HG02678 (cell line): ENCODE measurements around the gene TAS2R16.

Source experiments
- ATAC-seq: cut with Tn5 transposase; IDR thresholded peaks from one replicate; pipeline ENCODE4 v1.9.1; 2021; ENCODE audit warnings: mild to moderate bottlenecking, moderate library complexity; ENCODE audit not compliant: unreplicated experiment

The TAS2R16 gene, protein sequence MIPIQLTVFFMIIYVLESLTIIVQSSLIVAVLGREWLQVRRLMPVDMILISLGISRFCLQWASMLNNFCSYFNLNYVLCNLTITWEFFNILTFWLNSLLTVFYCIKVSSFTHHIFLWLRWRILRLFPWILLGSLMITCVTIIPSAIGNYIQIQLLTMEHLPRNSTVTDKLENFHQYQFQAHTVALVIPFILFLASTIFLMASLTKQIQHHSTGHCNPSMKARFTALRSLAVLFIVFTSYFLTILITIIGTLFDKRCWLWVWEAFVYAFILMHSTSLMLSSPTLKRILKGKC

DNA sequence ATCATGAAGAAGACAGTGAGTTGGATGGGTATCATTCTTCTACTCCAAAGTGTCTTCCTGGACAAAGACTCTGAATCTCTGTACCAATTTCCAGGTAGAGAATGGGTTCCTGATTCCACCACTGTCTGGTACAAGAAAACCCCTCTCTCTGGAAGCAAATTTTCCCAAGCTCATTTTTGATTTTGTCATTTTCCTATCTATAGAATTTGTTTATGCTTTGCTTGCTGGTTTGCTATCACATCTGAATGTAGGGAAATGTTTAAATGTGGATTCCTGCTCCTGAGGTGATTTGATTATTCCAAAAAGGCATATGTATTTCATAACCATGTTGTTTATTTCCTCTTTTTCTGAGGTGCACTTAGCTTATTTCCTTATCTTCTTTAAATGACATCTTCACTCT lies at the start of gene TAS2R16:
TSS of gene TAS2R16 (minus strand) at position 101 of the 400 bp plus-strand sequence. CDS start at position 35, 66 bp downstream.
- ATAC-seq, result no peak

- ATAC-seq, result no peak
Measured at GRCh38 chr7:123043642-123044041, 48.1 kb upstream of the TAS2R16 start.

DNA sequence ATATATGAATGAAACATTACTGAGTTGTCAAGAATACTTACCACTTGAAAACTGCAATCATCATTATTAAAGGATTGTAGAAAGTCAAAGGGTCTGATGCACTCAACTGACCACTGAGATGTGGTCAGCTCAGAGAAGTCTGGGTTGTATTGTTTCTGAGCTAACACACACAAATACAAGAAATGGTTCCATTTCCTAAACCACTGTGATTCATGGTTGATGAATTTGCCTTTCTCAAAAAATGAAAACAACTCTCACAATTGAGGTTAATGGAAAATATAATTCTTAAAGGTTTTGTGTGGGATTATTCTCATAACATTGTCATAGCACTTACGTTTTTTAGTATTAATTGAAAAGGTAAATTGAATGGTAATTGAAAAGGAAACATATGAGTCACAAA lies 45.6 kb upstream of the TAS2R16 start:
- no peak for ATAC-seq

- ATAC-seq, result no peak
Measured at GRCh38 chr7:123039269-123039668, 43.8 kb upstream of the TAS2R16 start.

- ATAC-seq, result no peak
Measured at GRCh38 chr7:123034106-123034505, 38.6 kb upstream of the TAS2R16 start.

DNA sequence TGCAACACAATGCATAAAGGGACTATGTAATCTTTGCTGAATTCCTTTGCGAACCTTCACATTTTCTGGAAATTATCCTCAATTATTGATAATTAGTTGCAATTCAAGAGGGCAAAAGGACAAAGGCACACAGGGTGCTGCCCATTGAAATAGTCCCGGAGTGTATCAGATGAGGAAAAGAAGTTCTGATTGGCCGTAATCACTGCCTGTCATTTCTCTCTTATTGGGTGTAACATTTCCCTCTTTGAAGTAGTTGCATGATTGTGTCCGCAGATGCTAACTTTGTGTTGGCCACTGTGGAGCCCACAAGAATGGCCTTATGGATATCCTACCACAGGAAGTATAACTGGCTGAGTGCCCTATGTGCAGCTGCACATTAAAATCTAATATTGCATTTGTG lies 35.1 kb upstream of the TAS2R16 start:
- ATAC-seq, result no peak

GRCh38 chr7:123028339-123028738 lies 32.8 kb upstream of the TAS2R16 start:
- ATAC-seq, result no peak

- ATAC-seq, result no peak
Measured at GRCh38 chr7:123026251-123026650, 30.8 kb upstream of the TAS2R16 start.

DNA sequence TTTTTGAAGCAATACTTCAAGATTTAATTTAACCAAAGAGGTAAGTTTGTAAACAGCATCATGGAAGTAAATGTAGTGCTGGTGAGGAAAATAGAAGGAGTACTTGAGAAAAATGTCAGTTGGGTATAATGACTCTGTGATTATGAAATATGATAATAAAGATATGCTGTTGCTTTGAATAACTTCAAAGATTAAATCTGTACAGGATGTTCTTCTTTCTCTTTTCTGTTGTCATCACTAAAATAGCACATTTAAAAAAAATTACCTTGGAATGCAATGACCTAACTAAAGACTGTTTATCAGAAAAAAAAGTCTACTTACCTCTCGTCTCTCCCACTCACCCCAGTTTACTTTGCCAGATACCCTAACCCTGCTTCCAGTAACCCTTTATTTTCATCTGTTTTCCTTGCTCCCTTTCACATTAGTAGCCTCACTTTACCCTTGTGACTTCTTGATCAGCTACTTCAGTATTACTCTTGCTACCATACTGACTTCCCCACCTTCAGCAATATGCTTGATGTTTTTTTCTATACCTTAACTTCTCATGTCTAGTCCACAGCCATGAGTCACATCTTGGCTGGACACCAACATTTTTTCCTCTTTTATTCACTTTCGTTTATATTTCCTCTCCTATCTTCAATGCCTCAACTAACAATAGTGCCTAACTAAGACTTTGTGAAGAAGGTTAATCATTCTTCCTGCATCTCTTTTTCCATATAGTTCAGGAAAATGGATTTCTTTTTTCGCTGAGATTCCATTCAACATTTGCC lies 29.7 kb upstream of the TAS2R16 start:
- ATAC-seq, result no peak

- ATAC-seq, result no peak
Measured at GRCh38 chr7:123023126-123023525, 27.6 kb upstream of the TAS2R16 start.

DNA sequence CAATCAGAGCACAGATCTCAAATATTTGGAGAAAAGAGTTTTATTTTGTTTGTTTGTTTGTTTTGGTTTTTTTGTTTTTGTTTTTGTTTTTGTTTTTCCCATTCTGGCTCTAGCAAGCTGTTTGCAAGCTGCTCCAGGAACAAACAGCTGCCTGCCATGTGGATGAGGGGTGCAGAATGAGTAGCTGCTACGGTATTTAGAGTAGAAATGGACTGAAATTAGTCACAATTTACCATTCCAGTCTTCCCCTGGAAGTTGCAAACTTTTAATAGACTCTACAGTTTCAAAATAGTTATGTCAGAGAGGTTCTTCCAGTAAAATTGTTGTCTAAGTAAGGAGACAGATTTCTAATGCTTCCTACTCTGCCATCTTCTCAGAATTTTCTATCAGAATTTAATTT lies 27.1 kb upstream of the TAS2R16 start:
- ATAC-seq, result no peak

DNA sequence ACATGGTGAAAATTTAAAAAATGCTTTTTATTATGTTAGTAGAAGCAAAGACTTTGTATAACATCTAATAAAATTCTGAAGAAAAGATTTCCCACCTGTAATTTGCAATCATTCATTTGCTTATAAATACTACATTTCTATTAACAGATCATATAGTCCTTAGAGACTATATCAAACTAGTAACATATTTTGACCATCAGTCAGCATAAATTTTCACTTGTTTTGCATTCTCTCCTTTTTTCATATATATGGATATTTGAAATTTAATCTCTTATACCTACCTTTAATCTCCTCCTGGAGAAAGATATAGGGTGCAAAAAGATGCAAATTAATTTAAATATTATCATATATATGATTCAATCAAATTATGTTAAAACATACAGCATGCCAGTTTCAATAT lies 16.9 kb upstream of the TAS2R16 start:
- ATAC-seq, result no peak

GRCh38 chr7:123011766-123012369 lies 16.4 kb upstream of the TAS2R16 start:
- ATAC-seq, result no peak

DNA sequence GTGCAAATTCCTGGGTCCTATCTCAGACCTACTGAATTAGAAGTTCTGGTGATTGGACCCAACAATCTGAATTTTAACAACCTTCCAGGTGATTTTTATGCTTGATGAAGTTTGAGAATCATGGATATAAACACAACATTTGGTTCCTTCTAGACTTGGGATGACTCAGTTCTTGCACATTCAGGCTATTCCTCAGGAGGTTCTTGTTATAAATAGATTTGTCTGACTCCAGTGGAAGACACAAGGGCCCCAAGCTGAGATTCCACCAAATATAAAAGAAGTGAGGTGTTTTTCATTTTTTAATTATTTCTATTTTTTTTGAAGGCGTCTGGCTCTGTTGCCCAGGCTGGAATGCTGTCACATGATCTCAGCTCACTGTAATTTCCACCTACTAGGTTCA lies 9.4 kb upstream of the TAS2R16 start:
- ATAC-seq, result no peak

- no peak for ATAC-seq
Measured at GRCh38 chr7:123003539-123004126, 8.1 kb upstream of the TAS2R16 start.

GRCh38 chr7:122989577-122989976 lies 5.9 kb downstream of the TAS2R16 start:
- ATAC-seq, result no peak

DNA sequence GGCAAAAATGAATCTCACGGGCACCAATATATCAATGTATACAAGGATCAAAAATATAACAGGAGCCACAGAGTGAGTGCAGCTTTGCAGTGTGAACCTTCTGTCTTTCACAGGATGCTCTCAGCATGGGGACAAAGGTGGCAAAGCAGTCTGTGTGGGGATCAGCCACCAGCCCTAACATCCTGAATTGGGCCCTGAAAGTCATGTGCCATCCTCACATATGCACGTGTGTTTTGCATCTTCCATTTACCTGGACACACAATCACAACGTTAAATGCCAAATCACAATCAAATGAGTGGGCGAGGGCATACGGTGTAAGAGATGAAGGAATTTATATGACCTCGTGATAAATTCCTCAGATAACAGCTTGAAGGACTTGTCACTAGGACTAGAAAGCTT lies 6.5 kb downstream of the TAS2R16 start:
- ATAC-seq, result no peak

GRCh38 chr7:122988333-122988732 lies 7.2 kb downstream of the TAS2R16 start:
- ATAC-seq, result no peak

- ATAC-seq, result no peak
Measured at GRCh38 chr7:122987463-122987862, 8.0 kb downstream of the TAS2R16 start.

- ATAC-seq, result no peak
Measured at GRCh38 chr7:122984021-122984420, 11.5 kb downstream of the TAS2R16 start.

GRCh38 chr7:122983261-122983660 lies 12.2 kb downstream of the TAS2R16 start:
- no peak for ATAC-seq

- ATAC-seq, result no peak
Measured at GRCh38 chr7:122975341-122975740, 20.2 kb downstream of the TAS2R16 start.
